HG02973 (cell line): ENCODE results near the gene MAPT.
"Not testable (repeated sequence)": the region's sequence is repeated elsewhere in the genome, so short reads cannot be mapped to it uniquely, and the experiment has no call there.

Source experiments
- ATAC-seq: cut with Tn5 transposase; IDR thresholded peaks from one replicate; pipeline ENCODE4 v1.9.1; 2021; ENCODE audit warnings: moderate library complexity; ENCODE audit not compliant: unreplicated experiment

MAPT gene

GRCh38 chr17:45923511-45924268 lies 29.3 kb downstream of the MAPT start:
- ATAC-seq: no peak

GRCh38 chr17:45924332-45924820 lies 30.0 kb downstream of the MAPT start:
- ATAC-seq: no peak

- ATAC-seq: no peak
Measured at GRCh38 chr17:45925311-45925710, 31.0 kb downstream of the MAPT start.

- ATAC-seq: no peak
Measured at GRCh38 chr17:45927247-45927646, 32.9 kb downstream of the MAPT start.

- no peak for ATAC-seq
Measured at GRCh38 chr17:45929344-45929743, 35.0 kb downstream of the MAPT start.

GRCh38 chr17:45930420-45930951 lies 36.1 kb downstream of the MAPT start:
- no peak for ATAC-seq

- no peak for ATAC-seq
Measured at GRCh38 chr17:45931677-45932076, 37.3 kb downstream of the MAPT start.

GRCh38 chr17:45934044-45934979 lies 40.0 kb downstream of the MAPT start:
- ATAC-seq: no peak

GRCh38 chr17:45935197-45935709 lies 40.9 kb downstream of the MAPT start:
- no peak for ATAC-seq

- no peak for ATAC-seq
Measured at GRCh38 chr17:45935710-45936509, 41.6 kb downstream of the MAPT start.

GRCh38 chr17:45936610-45937009 lies 42.3 kb downstream of the MAPT start:
- no peak for ATAC-seq

GRCh38 chr17:45937186-45937585 lies 42.8 kb downstream of the MAPT start:
- not testable (repeated sequence) for ATAC-seq

- ATAC-seq: no peak
Measured at GRCh38 chr17:45939395-45939794, 45.0 kb downstream of the MAPT start.

GRCh38 chr17:45940293-45940692 lies 45.9 kb downstream of the MAPT start:
- no peak for ATAC-seq

GRCh38 chr17:45940826-45941225 lies 46.5 kb downstream of the MAPT start:
- ATAC-seq: no peak

GRCh38 chr17:45941395-45941794 lies 47.0 kb downstream of the MAPT start:
- ATAC-seq: no peak

- ATAC-seq: no peak
Measured at GRCh38 chr17:45942284-45942683, 47.9 kb downstream of the MAPT start.

GRCh38 chr17:45946841-45947256 lies 52.5 kb downstream of the MAPT start:
- ATAC-seq: no peak

- ATAC-seq: no peak
Measured at GRCh38 chr17:45948498-45948880, 54.1 kb downstream of the MAPT start.

GRCh38 chr17:45948881-45949624 lies 54.7 kb downstream of the MAPT start:
- ATAC-seq: no peak
